Activated naive CD8-positive, alpha-beta T cell (primary cell): ENCODE results near the gene SLC44A1.
A peak's percentile ranks its signal among the peaks of the same experiment; 100 is the strongest.

Experiments used
- H3K27ac Mint-ChIP-seq: one replicate; pipeline ENCODE4 v1.8.0; 2021; ENCODE audit warnings: mixed read lengths
- H3K27me3 Mint-ChIP-seq: one replicate; pipeline ENCODE4 v1.8.0; 2021; ENCODE audit warnings: mixed read lengths
- H3K36me3 Mint-ChIP-seq: one replicate; pipeline ENCODE4 v1.8.0; 2021; ENCODE audit warnings: mixed read lengths
- H3K4me1 Mint-ChIP-seq: one replicate; pipeline ENCODE4 v1.8.0; 2021; ENCODE audit warnings: low read depth, mixed read lengths
- H3K4me3 Mint-ChIP-seq: one replicate; pipeline ENCODE4 v1.8.0; 2021; ENCODE audit warnings: mild to moderate bottlenecking, mixed read lengths
- H3K9me3 Mint-ChIP-seq: one replicate; pipeline ENCODE4 v1.8.0; 2021; ENCODE audit warnings: low read depth, mixed read lengths

The SLC44A1 gene

DNA sequence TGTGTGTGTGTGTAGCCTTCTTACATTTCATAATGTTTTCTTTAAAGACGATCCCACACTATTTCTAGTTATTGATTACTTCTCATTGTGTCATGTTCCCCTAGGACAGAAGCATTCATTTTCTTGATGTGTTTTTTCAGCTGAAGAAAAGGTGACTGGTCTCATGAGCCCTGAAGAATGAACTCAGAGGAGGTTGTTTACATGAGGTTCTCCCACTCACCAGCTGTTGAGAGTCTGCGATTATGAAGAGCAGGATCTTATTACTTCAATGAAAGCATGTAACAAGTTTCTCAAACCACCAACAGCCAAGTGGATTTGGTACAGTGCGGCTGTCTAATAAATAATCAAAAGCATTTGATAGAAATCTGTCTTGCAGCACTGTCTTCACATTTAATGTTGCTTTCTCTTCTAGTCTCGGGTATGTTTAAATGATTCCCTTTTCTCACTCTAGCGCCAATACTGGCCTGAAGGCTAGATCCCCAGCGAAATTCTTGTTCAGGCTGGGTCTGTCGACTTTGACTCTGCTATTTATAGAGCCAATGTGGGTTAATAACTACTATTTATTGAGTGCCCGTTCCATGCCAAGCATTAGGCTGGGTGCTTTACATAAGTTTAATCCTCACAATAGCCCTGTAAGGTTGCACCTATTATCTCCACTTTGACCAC is 193.8 kb downstream of the SLC44A1 start:
- no peak overlapping the region for H3K27ac Mint-ChIP-seq
- no peaks in the 10 kb centered on the region for H3K27me3 Mint-ChIP-seq
- no peaks in the 10 kb centered on the region for H3K4me1 Mint-ChIP-seq
- H3K36me3 Mint-ChIP-seq: peaks cover 3% of the 10 kb centered on the region
- H3K4me3 Mint-ChIP-seq: no peak overlapping the region
- H3K9me3 Mint-ChIP-seq: no peaks in the 10 kb centered on the region

DNA sequence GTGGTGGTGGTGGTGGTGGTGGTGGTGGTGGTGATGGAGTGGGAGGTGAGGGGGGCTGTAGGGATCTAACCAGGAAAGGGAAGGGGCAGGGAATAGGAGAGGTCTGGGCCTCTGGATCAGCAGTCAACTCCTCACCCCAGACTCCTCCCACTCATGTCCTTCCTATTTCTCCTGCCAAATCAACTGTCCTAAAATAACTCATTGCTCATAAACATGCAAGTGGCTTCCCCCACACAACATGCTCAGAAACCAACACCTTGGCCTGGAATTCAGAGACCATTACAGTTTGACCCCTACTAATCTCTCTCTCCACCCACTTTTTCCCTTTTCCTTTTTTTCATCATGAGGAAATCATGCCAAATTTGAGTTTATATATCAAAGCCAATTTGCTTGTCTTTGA is 195.0 kb downstream of the SLC44A1 start:
- H3K4me3 Mint-ChIP-seq: no peak overlapping the region

DNA sequence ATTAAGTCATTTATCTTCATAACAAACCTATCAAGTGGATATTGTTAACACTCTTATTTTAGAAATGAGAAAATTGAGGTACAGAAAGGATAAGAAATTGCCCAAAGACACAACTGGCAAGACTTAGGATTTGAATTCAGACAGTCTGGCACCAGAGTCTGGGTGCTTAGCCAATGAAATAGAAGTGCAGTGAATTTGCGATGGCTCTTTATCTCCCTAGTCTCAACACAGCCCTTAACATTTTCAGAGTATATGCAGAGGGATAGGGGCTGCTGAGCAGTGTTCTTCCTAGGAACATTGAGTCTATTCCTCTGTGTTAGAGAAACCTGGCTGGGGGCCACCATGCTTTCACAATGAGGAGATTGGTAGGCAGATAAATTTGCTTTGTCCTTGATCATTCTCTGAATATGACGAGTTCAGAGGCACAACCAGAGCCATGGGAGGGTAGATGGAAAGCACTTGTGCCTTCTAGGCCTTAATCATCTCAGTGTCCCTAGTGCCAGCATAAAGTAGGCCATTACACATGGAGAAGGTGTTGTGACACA is 197.2 kb downstream of the SLC44A1 start:
- Mint-ChIP-seq H3K27ac (no peak overlapping the region), H3K4me3 (no peak overlapping the region)

More for the DNA sequence above, 195.0 kb downstream of the SLC44A1 start:
- Mint-ChIP-seq H3K36me3 (peaks cover 3% of the 10 kb centered on the region), H3K9me3 (no peaks in the 10 kb centered on the region), H3K4me1 (no peaks in the 10 kb centered on the region), H3K27ac (no peak overlapping the region), H3K27me3 (no peaks in the 10 kb centered on the region)

DNA sequence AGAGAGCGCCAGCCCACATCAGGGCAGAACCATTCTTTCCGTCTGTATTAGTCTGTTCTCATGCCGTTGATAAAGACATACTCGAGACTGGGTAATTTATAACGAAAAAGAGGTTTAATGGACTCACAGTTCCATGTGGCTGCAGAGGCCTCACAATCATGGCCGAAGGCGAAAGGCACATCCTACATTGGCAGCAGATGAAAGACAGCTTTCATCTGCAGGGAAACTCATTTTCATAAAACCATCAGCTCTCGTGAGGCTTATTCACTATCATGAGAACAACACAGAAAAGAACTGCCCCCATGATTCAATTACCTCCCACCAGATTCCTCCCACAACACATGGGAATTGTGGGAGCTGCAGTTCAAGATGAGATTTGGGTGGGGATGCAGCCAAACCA is 198.7 kb downstream of the SLC44A1 start:
- Mint-ChIP-seq H3K4me3 (no peak overlapping the region), H3K27ac (no peak overlapping the region), H3K27me3 (no peaks in the 10 kb centered on the region), H3K9me3 (no peaks in the 10 kb centered on the region), H3K36me3 (no peaks in the 10 kb centered on the region), H3K4me1 (peaks cover 5% of the 10 kb centered on the region)

More for the DNA sequence above, 197.2 kb downstream of the SLC44A1 start:
- H3K36me3 Mint-ChIP-seq: no peaks in the 10 kb centered on the region
- no peaks in the 10 kb centered on the region for H3K9me3 Mint-ChIP-seq
- no peaks in the 10 kb centered on the region for H3K4me1 Mint-ChIP-seq
- H3K27me3 Mint-ChIP-seq: no peaks in the 10 kb centered on the region

DNA sequence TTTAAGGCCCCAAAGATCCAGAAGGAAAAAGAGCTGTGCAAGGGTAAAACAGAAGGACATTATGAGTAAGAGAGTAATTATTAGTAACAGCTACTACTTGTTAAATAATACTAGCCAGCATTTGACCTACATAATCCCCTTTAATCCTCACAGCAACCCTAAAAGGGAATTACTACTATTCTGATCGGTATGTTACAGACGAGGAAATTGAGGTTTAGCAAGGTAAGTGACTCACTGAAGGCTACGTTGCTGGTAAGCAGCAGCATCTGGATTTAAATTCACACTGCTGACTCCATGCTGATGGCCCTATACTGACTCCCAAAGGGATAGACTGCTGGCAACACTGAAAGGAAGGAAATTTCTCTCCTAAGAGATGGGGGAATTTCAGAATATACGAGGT is 199.7 kb downstream of the SLC44A1 start:
- Mint-ChIP-seq H3K4me1 (peaks cover 10% of the 10 kb centered on the region), H3K9me3 (no peaks in the 10 kb centered on the region), H3K27me3 (no peaks in the 10 kb centered on the region), H3K27ac (no peak overlapping the region), H3K36me3 (no peaks in the 10 kb centered on the region), H3K4me3 (no peak overlapping the region)

DNA sequence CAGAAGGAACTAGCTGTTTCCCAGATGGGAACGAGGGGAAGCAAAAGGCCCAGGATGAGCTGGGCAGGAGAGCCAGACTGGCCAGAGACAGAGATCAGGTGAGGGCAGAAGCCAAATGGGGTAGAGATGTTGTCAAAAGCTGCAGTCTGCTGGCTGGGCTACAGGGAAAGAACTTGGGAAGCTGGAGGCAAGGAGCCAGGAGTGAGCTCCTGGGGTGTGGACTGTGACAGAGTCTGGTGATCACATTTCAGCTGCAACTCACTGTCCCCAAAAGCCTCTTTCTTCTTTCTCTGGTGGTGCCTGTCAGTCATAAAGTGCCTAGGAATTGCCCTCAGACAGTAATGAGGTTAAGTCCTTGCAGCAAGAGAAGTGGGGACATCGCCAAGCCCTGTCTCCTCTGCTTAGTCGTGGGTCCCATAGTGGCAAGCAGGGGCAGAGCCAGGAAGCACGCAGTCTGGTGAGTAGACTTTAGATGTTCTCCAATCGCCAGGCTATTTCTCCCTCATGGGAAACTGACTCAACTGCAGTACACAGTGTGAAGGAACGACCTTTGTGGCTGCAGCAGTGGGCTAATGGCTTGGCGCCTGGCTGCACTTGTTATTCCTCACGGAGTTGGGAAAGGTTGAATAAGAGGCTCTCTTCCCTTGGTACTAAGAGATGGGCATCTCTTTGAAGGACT is 200.9 kb downstream of the SLC44A1 start:
- Mint-ChIP-seq H3K4me3 (no peak overlapping the region), H3K9me3 (no peaks in the 10 kb centered on the region), H3K36me3 (no peaks in the 10 kb centered on the region), H3K4me1 (peaks cover 10% of the 10 kb centered on the region), H3K27me3 (no peaks in the 10 kb centered on the region), H3K27ac (no peak overlapping the region)

DNA sequence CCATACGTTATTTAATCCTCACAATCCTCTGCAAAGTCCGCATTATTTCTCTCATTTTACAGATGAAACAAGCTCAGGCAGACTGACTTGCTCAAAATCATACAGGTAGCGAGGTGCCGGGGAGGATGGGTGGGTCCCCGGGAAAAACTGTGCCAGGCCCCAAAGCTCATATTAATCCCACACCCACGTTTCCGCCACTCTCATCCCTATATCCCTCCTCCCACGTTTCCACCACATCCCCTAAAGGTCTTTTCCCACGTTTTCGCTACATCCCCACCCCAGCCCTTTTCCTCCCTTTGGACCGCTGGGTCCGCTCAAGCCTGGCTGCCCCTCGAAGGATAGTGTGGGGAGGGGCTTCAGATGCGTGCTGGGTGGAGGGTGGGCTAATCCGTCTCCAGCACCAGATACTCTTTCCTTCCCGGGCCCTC is 202.9 kb downstream of the SLC44A1 start:
- Mint-ChIP-seq H3K4me1 (peaks cover 10% of the 10 kb centered on the region), H3K36me3 (no peaks in the 10 kb centered on the region), H3K27ac (peak overlapping the region; percentile 28), H3K9me3 (no peaks in the 10 kb centered on the region), H3K4me3 (peak overlapping the region; percentile 86), H3K27me3 (no peaks in the 10 kb centered on the region)

DNA sequence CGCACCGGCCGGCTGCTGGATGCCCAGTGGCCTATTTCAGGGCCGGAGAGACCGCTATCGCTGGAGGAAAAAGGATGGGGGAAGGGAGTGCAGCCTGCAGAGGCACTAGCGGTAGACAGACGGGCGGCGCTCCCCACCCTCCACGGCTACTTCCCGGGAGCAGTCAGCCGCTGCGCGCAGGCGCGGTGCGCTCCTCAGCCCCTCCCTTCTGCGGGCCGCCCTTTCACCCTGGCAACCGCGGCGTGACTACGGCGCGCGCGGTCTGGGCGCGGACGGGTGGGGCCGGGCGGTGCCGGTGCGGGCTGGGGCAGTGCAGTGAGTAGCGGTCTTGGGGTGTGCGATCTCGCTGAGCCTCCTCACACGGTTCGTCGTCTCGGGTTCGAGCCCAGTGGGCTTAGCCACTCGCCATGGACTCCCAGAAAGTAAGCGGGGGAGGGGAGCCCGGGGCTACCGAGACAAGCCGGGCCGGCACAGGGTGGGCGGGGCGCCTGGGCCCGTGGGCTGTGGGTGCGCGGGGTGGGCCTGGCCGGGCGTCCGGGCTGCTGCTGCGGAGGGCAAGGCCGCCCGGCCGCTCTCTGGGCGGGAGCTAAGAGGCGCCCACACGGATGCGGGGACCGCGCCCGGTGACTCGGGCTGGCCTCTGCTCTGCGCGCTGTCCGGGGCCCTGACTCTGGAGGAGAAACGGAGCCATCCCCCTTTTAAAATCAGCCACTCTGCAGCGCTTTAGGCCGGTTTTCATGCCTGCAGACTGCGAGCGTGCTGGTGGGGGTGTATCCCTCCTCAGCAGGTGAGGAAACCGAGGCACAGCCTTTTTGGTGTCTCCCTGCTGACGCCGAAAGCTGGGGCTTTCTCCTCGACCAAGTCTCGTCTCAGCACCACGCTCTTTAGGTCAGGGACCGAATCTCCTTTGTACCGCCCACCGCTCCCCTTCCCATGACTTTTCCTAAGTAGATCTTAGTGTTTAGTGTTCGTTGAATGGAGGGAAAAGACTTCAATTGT is 203.7 kb downstream of the SLC44A1 start, which contains the start of gene FSD1L:
FSD1L (plus strand) TSS at position 221 of the 999 bp plus-strand sequence; CDS start at position 408, 187 bp downstream.
- Mint-ChIP-seq H3K27me3 (no peaks in the 10 kb centered on the region), H3K4me3 (peak within 1 kb of the TSS; percentile 90), H3K27ac (peak within 1 kb of the TSS; percentile 28), H3K9me3 (no peaks in the 10 kb centered on the region), H3K4me1 (peaks cover 10% of the 10 kb centered on the region), H3K36me3 (no peaks in the 10 kb centered on the region)

DNA sequence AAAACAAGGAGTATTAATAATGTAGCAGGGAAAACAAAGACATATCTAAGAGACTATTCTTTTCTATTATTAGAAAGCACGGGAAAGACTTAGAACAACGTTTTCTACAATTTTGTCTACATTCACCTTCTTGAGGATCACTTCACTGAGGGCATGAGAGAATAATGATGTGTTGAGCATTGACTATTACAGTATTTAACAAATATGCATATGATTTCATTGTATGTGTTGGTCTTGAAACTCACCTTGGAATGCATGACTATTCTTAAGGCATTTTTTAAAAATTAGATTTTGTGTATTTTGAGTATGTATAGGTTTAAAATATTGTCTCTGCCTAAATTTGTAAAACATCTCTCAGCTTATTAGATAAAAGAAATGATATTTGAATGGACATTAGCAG is 204.6 kb downstream of the SLC44A1 start:
- no peaks in the 10 kb centered on the region for H3K27me3 Mint-ChIP-seq
- no peaks in the 10 kb centered on the region for H3K9me3 Mint-ChIP-seq
- H3K27ac Mint-ChIP-seq: no peak overlapping the region
- H3K36me3 Mint-ChIP-seq: no peaks in the 10 kb centered on the region
- H3K4me1 Mint-ChIP-seq: peaks cover 10% of the 10 kb centered on the region
- H3K4me3 Mint-ChIP-seq: peak overlapping the region; percentile 90

DNA sequence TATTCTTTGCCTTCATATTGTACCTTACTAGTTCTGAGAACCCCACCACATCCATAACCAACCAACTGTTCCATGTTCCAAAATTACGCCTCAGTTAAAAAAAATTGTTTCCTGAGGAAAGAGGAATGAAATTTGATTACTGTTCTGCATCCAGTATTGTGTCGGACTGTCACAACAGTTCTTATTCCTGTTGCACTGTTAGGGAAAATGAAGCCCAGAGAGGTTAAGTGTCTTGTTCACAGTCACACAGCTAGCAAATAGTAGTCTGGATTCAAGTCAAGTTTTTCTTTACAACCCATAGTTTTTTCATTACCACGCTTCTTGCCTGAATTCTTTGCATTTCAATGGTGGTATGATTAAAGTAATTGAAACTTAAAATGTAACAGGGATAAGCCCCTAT is 207.7 kb downstream of the SLC44A1 start:
- H3K27ac Mint-ChIP-seq: no peak overlapping the region
- H3K4me3 Mint-ChIP-seq: no peak overlapping the region
- no peaks in the 10 kb centered on the region for H3K36me3 Mint-ChIP-seq
- peaks cover 10% of the 10 kb centered on the region for H3K4me1 Mint-ChIP-seq
- peaks cover 3% of the 10 kb centered on the region for H3K27me3 Mint-ChIP-seq
- H3K9me3 Mint-ChIP-seq: no peaks in the 10 kb centered on the region

DNA sequence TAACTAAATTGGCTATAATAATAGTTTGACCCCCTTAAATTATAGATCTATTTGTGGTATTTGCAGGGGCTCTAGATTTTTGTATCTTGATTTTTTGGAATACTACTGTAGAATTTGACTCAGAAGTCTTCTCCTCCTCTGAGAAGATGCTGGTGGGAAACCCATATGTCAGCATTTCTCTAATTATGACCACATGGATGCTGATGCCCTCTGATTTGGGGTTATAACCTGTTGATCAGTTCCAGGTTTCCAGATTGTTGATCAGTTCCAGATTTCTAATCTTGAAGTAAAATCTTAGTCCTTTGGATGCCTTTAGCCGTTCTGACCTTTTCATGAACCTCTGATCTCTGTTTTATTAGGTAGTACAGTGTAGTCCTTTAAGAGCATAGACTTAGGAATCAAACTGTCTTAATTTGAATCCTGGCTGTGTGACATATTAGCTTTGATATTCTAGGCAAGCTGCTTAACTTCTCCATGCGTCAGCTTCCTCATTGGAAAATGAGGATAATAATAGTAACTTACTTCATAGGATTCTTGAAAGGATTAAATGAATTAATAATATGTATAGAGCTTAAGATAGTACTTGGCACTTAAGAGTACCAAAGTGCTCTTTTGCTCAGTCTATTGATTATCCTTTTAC is 211.5 kb downstream of the SLC44A1 start:
- no peaks in the 10 kb centered on the region for H3K9me3 Mint-ChIP-seq
- H3K36me3 Mint-ChIP-seq: peaks cover 6% of the 10 kb centered on the region
- H3K4me3 Mint-ChIP-seq: no peak overlapping the region
- peaks cover 3% of the 10 kb centered on the region for H3K27me3 Mint-ChIP-seq
- H3K4me1 Mint-ChIP-seq: no peaks in the 10 kb centered on the region
- H3K27ac Mint-ChIP-seq: no peak overlapping the region

DNA sequence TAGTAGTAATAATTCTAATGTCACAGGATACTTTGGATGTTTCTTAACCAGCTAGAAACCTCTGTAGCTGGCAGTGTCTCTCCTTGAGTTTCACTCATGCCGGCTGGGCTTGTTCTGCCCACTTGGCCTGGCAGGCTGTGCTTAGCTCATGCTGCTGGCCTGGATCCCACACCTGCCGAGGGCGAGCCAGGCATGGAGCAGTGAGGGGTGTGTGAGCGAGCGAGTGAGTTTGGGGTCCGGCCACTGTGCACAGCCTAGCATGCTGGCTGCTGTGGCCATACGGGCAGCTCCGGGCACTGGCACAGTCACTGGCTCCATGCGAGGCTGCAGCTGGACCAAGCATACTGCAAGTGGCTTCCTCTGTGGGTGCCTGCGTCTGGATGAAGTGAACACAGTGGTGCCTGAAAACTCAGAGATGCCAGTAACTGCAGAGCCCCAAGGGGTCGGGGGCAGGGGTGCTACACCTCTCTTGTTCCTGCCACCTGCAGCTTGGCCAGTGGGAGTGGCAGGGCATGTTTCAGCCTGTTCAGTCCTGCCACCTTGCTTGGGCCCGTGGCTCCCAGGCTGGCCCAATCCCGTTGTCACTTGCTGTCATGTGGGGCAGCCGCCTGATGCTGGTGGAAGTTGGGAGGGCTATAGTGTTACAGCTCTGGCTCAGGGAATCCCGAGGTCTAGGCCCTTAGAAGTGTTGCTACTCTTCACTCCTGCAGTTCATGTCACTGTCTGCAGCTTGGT is 213.3 kb downstream of the SLC44A1 start:
- Mint-ChIP-seq H3K4me3 (no peak overlapping the region), H3K36me3 (peaks cover 6% of the 10 kb centered on the region), H3K27ac (no peak overlapping the region), H3K27me3 (peaks cover 3% of the 10 kb centered on the region), H3K4me1 (no peaks in the 10 kb centered on the region), H3K9me3 (no peaks in the 10 kb centered on the region)

DNA sequence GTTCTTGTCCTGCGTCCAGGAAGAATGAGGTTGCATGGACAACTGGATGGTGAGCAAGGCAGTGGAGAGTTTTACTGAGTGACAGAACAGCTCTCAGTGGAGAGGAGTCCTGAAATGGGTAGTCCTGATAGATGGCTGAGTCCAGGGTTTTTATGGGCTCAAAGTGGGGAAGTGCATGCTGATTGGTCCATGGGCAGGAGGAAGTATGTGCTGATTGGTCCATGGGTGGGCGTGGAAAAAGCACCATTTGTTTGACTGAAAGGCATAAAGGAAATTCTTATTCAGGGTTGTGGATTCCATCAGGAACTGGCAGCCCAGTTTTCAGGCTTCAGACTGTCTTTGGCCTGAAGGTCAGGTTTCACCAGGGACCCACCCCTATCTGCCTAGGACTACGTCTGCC is 214.0 kb downstream of the SLC44A1 start:
- H3K4me1 Mint-ChIP-seq: no peaks in the 10 kb centered on the region
- no peaks in the 10 kb centered on the region for H3K9me3 Mint-ChIP-seq
- peaks cover 6% of the 10 kb centered on the region for H3K36me3 Mint-ChIP-seq
- H3K27me3 Mint-ChIP-seq: peaks cover 3% of the 10 kb centered on the region
- no peak overlapping the region for H3K27ac Mint-ChIP-seq
- H3K4me3 Mint-ChIP-seq: no peak overlapping the region

DNA sequence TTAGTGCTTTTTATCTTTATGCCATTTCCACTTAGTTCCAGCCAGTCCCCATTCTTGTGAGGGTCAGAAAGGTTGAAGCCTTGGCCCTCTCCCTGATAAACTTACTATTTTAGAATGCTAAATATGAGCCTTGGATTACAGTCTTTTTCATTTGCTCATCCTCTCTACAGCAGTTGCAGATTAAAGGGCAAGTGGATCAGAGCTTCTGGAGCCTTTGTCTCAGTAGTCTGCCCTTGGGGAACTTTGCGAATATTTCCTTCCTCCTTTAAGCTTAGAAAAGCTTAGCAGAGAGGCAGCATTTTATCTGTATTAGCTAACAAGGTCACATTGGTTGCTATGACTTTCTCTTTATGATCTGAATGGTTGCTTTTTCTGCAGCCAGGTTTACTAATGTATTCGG is 214.9 kb downstream of the SLC44A1 start:
- H3K27ac Mint-ChIP-seq: no peak overlapping the region
- H3K27me3 Mint-ChIP-seq: peaks cover 3% of the 10 kb centered on the region
- H3K9me3 Mint-ChIP-seq: no peaks in the 10 kb centered on the region
- H3K36me3 Mint-ChIP-seq: peaks cover 6% of the 10 kb centered on the region
- no peaks in the 10 kb centered on the region for H3K4me1 Mint-ChIP-seq
- no peak overlapping the region for H3K4me3 Mint-ChIP-seq
